ENCODE data around the gene SLC30A4.

DNA sequence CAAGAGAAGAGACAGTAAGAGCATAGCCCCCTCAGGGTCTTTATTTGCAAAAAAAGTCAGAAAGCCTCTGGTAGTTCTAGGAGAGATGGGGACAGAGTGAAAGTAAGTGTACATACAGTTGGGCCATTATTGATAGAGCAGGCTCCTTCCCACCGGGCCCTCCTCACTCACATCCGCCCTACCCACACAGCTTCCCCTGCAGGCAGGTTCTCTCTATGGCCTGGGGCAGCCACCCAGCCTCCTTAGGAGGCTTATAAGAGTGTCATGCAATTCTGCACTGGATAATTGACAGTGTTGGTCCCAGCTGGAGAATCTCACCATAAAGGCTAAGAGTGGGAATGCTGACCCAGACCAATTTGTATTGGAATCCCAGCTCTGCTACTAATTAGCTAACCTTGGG lies 49.5 kb downstream of the SLC30A4 start:
- no peak for TF ChIP-seq POLR2A (IDR thresholded peaks at IDR 0.05)
- TF ChIP-seq, protein P1, sequence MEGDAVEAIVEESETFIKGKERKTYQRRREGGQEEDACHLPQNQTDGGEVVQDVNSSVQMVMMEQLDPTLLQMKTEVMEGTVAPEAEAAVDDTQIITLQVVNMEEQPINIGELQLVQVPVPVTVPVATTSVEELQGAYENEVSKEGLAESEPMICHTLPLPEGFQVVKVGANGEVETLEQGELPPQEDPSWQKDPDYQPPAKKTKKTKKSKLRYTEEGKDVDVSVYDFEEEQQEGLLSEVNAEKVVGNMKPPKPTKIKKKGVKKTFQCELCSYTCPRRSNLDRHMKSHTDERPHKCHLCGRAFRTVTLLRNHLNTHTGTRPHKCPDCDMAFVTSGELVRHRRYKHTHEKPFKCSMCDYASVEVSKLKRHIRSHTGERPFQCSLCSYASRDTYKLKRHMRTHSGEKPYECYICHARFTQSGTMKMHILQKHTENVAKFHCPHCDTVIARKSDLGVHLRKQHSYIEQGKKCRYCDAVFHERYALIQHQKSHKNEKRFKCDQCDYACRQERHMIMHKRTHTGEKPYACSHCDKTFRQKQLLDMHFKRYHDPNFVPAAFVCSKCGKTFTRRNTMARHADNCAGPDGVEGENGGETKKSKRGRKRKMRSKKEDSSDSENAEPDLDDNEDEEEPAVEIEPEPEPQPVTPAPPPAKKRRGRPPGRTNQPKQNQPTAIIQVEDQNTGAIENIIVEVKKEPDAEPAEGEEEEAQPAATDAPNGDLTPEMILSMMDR (IDR thresholded peaks at IDR 0.05), result no peak
